HCEC 1CT (cell line): ENCODE measurements around the gene GEMIN7.
A peak's percentile ranks its signal among the peaks of the same experiment; 100 is the strongest.
"Not testable (repeated sequence)": the region's sequence is repeated elsewhere in the genome, so short reads cannot be mapped to it uniquely, and the experiment has no call there.

ENCODE experiments used
- DNase-seq: peaks from one replicate; pipeline ENCODE4 v3.0.0-alpha.2; 2017

GEMIN7 gene

GRCh38 chr19:45091031-45091923, 12.2 kb downstream of the GEMIN7 start:
- peak; percentile 96 for DNase-seq

- peak; percentile 96 for DNase-seq
These were observed 14.0 kb downstream of the GEMIN7 start, which contains the start of gene PPP1R37 for GRCh38 chr19:45092747-45093678. PPP1R37 (plus strand) TSS chr19:45093179; CDS start chr19:45093326, 147 bp downstream.

- DNase-seq: no peak
These were observed 15.1 kb downstream of the GEMIN7 start for GRCh38 chr19:45094137-45094536.

GRCh38 chr19:45094707-45095106, 15.6 kb downstream of the GEMIN7 start:
- DNase-seq: no peak

- no peak for DNase-seq
These were observed 16.7 kb downstream of the GEMIN7 start for GRCh38 chr19:45095496-45096413.

GRCh38 chr19:45096700-45097099, 17.6 kb downstream of the GEMIN7 start:
- DNase-seq: no peak

- no peak for DNase-seq
These were observed 18.4 kb downstream of the GEMIN7 start for GRCh38 chr19:45097450-45097775.

- peak; percentile 94 for DNase-seq
These were observed 18.9 kb downstream of the GEMIN7 start for GRCh38 chr19:45097776-45098520.

- no peak for DNase-seq
These were observed 19.7 kb downstream of the GEMIN7 start for GRCh38 chr19:45098521-45099466.

GRCh38 chr19:45099467-45100191, 20.6 kb downstream of the GEMIN7 start:
- no peak for DNase-seq

GRCh38 chr19:45100201-45100600, 21.1 kb downstream of the GEMIN7 start:
- no peak for DNase-seq

GRCh38 chr19:45100846-45101252, 21.8 kb downstream of the GEMIN7 start:
- peak; percentile 65 for DNase-seq

- DNase-seq: no peak
These were observed 22.7 kb downstream of the GEMIN7 start for GRCh38 chr19:45101806-45102205.

- no peak for DNase-seq
These were observed 23.4 kb downstream of the GEMIN7 start for GRCh38 chr19:45102481-45102880.

GRCh38 chr19:45103156-45103507, 24.1 kb downstream of the GEMIN7 start:
- DNase-seq: no peak

GRCh38 chr19:45103508-45104319, 24.7 kb downstream of the GEMIN7 start:
- DNase-seq: no peak

GRCh38 chr19:45104658-45105349, 25.7 kb downstream of the GEMIN7 start:
- no peak for DNase-seq

- DNase-seq: not testable (repeated sequence)
These were observed 27.3 kb downstream of the GEMIN7 start for GRCh38 chr19:45106363-45106762.
